Kidney (tissue), 14 donors: Measurements from ENCODE around the gene ZNF273. TPM values are rescaled to one million over a fixed set of nuclear protein-coding genes. Genes with fewer than 3 reads are reported as not detected.

Experiments
- DNase-seq, 5 donors: peaks; one replicate each; pipeline ENCODE4 v3.0.0-alpha.2; 2013 to 2020
- FAIRE-seq: peaks from 2 replicates; lab custom pipeline; 2012; peaks lifted over from hg19 to GRCh38; lab: Jason Lieb, UNC
- H3K27ac ChIP-seq, 2 donors: one replicate each; pipeline ENCODE4 v1.7.0; 2013; ENCODE audit warnings: low read depth in 2 of 2, low read length in 2 of 2, inconsistent platforms in 1 of 2
- H3K27me3 ChIP-seq: one replicate; pipeline ENCODE4 v1.7.1; 2013; ENCODE audit warnings: low read length, inconsistent platforms; ENCODE audit not compliant: control insufficient read depth, insufficient read depth
- H3K36me3 ChIP-seq, 3 donors: one replicate each; pipeline versions ENCODE4 v1.7.0 to v1.7.1; 2013; ENCODE audit warnings: low read length in 3 of 3, control low read depth in 1 of 3, inconsistent platforms in 1 of 3; ENCODE audit not compliant: insufficient read depth in 3 of 3, control insufficient read depth in 2 of 3
- H3K4me1 ChIP-seq, 3 donors: one replicate each; pipeline versions ENCODE4 v1.7.0 to v1.7.1; 2013; ENCODE audit warnings: low read length in 3 of 3, inconsistent platforms in 1 of 3, low read depth in 1 of 3; ENCODE audit not compliant: control insufficient read depth in 2 of 3, insufficient read depth in 2 of 3
- H3K4me3 ChIP-seq, 3 donors: one replicate each; pipeline versions ENCODE4 v1.7.0 to v1.8.1; 2013; ENCODE audit warnings: low read length in 3 of 3, control low read depth in 1 of 3, inconsistent platforms in 1 of 3
- H3K9ac ChIP-seq, 3 donors: one replicate each; pipeline versions ENCODE4 v1.7.0 to v1.7.1; 2013; ENCODE audit warnings: low read length in 3 of 3, control low read depth in 1 of 3, inconsistent platforms in 1 of 3
- H3K9me3 ChIP-seq, 3 donors: one replicate each; pipeline versions ENCODE4 v1.7.0 to v1.7.1; 2013; ENCODE audit warnings: low read length in 3 of 3, control low read depth in 1 of 3, inconsistent platforms in 1 of 3; ENCODE audit not compliant: control insufficient read depth in 2 of 3, insufficient read depth in 1 of 3
- intact Hi-C: fragments of 100-400 bp; cut with DNase I; formaldehyde crosslinking; loops from one replicate; pipeline ENCODE4 v1.11.1; 2022
- polyA plus RNA-seq: library from polyadenylated mRNA; stranded (reverse); fragments of 350-450 nt; fragmentation: Illumina TruSeq; extraction: RNeasy Lipid Tissue Mini Kit (QIAGEN cat#74804); gene quantifications from one replicate; pipeline ENCODE4 v1.2.3, GENCODE V29; 2014; ENCODE audit warnings: low read depth, low replicate concordance; ENCODE audit not compliant: insufficient read depth
- total RNA-seq: library from RNA; stranded (reverse); fragmentation: NEBNext Ultra II Directional; extraction: Animal tissue kit (Norgen Biotek cat#: 25700); gene quantifications from one replicate; pipeline ENCODE4 v1.2.1, GENCODE V29; 2021
- TF ChIP-seq, protein P1 (sequence below): IDR thresholded peaks from 3 replicates; pipeline ENCODE4 v1.5.1; 2012; ENCODE audit warnings: mild to moderate bottlenecking, moderate library complexity, borderline replicate concordance; ENCODE audit not compliant: insufficient read depth; ENCODE audit errors: extremely low read depth
- donor health status: control.
- donor health status: control.
- donor health status: control.
- donor health status: control.
- donor health status: control.
- donor health status: DM: yes; HTN: yes; CAD: no.
- donor health status: Normal renal cell carcinoma (clear cell type).

ZNF273 gene
- total and polyA plus RNA-seq, 2 donors from 2014 or later, result 1.7 to 5.4 TPM

DNA sequence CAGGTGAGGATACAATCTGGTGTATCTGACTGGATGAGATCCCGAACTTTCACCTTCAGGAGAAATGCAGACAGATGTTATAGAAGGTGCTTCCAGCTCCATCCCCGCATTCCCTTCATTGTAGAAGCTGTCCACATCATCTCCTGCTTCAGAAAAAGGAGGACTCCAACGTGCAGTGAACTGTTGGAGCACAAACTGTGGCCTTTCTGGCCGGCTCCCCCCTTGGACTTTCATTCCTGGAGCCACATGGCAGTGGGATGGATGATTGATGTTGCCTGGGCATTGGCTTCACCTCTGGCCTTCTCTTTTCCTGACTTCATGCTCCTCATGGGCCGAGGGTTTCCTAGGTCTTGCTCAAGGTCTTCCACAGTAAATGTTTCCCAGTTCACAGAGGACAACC is 29.6 kb upstream of the ZNF273 start:
- no peaks in the 10 kb centered on the region for H3K4me1 ChIP-seq
- no peak overlapping the region for H3K9ac ChIP-seq
- TF ChIP-seq, protein P1, sequence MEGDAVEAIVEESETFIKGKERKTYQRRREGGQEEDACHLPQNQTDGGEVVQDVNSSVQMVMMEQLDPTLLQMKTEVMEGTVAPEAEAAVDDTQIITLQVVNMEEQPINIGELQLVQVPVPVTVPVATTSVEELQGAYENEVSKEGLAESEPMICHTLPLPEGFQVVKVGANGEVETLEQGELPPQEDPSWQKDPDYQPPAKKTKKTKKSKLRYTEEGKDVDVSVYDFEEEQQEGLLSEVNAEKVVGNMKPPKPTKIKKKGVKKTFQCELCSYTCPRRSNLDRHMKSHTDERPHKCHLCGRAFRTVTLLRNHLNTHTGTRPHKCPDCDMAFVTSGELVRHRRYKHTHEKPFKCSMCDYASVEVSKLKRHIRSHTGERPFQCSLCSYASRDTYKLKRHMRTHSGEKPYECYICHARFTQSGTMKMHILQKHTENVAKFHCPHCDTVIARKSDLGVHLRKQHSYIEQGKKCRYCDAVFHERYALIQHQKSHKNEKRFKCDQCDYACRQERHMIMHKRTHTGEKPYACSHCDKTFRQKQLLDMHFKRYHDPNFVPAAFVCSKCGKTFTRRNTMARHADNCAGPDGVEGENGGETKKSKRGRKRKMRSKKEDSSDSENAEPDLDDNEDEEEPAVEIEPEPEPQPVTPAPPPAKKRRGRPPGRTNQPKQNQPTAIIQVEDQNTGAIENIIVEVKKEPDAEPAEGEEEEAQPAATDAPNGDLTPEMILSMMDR, result no peak
- no peaks in the 10 kb centered on the region for H3K27me3 ChIP-seq
- H3K27ac ChIP-seq, result no peak overlapping the region
- H3K36me3 ChIP-seq, result no peaks in the 10 kb centered on the region
- H3K9me3 ChIP-seq, result no peaks in the 10 kb centered on the region
- intact Hi-C loops, result no loop called here
- FAIRE-seq, result no peak
- no peak overlapping the region for H3K4me3 ChIP-seq
- DNase-seq, result peak in 1 of 5 donors; percentile 2

DNA sequence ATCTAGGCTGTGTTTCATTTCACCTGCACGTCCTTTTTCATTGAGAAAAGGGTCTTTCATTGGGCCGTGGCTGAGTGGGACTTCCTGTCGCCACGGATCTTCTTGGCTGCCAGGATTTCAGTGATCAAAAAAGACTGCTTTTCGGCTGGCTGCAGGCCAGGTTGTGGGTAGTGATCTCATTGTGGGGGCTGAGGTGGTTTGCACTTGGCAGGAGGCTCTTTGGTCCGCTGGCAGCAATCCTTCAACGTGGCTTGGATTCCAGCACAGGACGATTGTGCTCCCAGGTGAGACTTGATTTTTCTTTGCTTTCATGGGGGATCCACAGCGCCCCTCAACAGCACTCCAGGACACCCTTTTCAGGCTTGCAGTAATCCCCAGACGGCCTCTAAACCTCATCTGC is 29.0 kb upstream of the ZNF273 start:
- Histone ChIP-seq H3K9ac (no peak overlapping the region), H3K4me3 (no peak overlapping the region), H3K4me1 (no peaks in the 10 kb centered on the region), H3K27ac (no peak overlapping the region), H3K36me3 (no peaks in the 10 kb centered on the region), H3K27me3 (no peaks in the 10 kb centered on the region), H3K9me3 (no peaks in the 10 kb centered on the region)
- intact Hi-C loops, result no loop called here
- TF ChIP-seq, protein P1, result no peak
- DNase-seq, result no peak
- no peak for FAIRE-seq

DNA sequence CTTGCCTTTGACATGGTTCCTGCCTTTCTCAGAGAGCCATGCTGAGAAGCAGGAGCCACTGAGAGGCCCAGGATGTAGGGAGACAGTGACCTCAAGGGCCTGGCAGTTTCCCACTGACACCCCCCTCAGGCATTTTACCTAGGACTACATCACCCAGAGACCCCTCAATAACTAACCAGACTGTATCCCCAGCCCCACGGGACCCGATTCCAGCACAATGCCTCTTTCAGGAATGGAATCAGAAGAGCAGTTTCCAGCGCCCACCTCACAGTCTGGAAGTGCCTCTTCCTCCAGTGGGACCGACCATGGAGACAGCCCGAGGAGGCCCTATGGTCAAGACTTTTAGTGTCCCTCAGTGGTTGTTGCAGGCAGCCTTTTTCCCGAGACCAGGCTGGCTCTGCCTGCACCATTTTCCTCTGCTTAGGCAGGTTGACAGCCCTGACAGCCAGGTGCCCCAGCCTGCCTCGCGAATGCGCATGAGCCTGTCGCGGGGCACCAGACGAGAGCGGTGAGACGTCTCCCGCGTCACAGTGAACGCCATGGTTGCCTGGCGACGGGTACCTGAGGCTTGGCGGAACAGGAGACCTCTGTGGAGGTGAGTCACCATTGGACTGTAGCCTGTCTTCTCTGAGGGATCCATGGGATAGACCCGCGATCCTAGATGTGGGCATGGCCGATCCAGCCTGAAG is 28.4 kb upstream of the ZNF273 start:
- H3K4me3 ChIP-seq, result no peak overlapping the region
- H3K36me3 ChIP-seq, result no peaks in the 10 kb centered on the region
- no peaks in the 10 kb centered on the region for H3K4me1 ChIP-seq
- TF ChIP-seq, protein P1, result no peak
- peak in 1 of 5 donors; percentile 2 for DNase-seq
- H3K27me3 ChIP-seq, result no peaks in the 10 kb centered on the region
- H3K9me3 ChIP-seq, result no peaks in the 10 kb centered on the region
- FAIRE-seq, result no peak
- intact Hi-C loops, result no loop called here
- no peak overlapping the region for H3K27ac ChIP-seq
- H3K9ac ChIP-seq, result no peak overlapping the region
